GM19193 (cell line): ENCODE data around the gene CNTRL.

Source experiments
- POLR2A ChIP-seq: IDR thresholded peaks from 4 replicates; pipeline ENCODE4 v1.6.1; 2011; ENCODE audit not compliant: insufficient read depth, insufficient read length; ENCODE audit errors: extremely low read depth

The CNTRL gene

GRCh38 chr9:121184463-121184862 is 109.7 kb downstream of the CNTRL start:
- TF ChIP-seq POLR2A: no peak

GRCh38 chr9:121185178-121185745 is 110.5 kb downstream of the CNTRL start:
- no peak for TF ChIP-seq POLR2A

DNA sequence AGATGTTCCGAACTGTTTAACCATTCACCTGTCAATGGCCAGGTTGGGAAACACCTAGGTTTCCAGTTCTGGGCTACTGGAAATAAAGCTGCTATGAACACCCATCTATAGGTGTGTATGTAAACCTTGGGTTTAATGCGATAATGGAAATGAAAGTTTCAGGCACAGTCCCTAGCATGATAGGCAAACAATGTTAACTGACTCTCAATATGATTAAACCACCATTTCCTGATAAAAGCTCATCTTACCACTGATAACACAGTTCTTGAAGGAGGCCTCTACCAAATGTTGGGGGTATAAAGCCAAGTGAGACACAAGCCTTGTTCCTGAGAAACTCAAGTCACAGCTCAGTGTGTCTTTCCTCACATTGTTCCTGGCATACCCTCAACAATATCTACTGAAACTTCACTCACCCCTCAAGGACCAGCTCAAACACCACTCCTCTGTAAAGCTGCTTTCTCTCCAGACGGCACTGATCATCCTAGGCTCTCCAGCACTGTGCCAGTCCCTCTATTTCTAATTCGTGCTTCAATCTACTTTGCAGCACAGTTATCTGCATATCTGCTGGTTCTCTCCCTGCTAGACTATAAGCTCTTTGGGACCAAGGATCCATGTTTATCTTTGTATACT is 111.1 kb downstream of the CNTRL start:
- no peak for TF ChIP-seq POLR2A

DNA sequence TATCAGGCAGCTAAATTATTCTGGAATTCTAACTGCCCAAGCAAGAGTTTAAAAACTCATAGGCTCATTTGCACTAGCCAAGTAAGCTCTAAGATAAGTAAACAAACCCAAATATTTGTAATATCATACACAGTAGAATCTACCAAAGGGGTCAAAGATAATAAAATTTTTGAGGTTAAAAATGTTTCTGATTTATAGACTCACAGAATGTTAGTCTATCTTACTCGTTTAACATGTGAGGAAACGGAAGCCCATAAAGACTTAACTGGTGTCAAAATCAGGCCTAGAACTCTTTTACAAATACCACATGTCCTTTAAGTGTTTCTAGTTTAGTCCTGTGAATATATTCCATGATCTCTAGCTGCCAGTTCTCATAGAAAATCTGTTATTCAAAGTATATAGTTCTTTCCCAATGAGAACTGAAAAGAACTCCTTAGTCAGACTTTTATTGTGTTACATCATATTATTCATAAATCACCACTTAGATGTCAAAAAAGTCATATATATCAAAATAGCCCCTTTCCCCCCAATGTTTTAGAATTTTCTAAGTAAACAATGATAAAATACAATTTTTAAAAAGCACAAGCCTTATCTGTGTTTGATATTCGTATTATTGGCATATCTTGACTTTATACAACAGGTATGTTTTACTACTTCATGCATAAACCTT is 113.0 kb downstream of the CNTRL start:
- TF ChIP-seq POLR2A: no peak

DNA sequence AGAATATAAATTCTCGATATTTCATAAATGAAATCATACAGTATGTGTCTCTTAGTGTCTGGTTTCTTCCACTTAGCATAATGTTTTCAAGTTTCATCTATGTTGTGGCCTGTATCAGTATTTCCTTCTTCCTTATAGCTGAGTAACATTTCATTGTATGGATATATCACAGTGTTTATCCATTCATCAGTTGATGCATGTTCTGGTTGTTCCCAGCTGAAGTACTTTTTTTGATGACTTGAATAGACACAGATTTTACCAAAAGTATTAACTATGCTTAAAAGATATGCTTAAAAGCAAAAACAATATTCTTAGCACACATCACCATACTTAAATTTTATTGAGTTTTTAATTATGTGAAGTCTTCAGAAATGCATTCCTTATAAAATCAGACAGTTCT is 114.3 kb downstream of the CNTRL start:
- TF ChIP-seq POLR2A: no peak

DNA sequence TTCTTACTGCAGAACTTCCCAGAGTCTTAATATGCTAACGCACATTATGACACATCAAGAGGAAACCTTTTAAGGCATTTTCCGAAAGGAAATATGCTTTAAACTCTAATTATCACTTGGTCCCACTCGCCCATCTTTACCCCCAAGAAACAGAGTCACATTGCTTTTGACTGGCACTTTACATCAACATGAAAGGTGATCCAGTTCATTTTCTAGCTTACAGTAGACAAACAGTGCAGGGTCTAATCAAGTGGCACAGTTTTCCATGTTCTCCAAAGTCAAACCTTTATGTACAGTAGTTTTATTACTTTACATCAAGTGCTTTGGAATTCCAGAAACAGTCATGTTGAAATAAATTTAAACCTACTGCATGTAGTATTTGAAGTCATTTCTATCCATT is 114.9 kb downstream of the CNTRL start:
- no peak for TF ChIP-seq POLR2A

DNA sequence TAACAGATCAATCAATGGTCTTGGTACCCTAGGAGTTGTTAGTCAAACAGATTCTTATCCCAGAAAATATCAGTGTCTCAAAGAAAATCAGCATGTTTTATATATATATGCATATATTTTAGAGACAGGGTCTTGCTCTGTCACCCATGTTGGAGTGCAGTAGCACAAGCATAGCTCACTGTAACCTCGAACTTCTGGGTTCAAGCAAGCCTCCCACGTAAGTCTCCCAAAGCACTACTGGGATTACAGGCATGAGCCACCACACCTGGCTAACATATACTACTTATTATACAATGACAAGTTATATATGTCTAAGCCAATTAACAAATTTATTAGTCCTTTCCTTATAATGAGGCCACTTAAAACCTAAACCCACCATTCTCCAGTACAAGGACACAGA is 116.5 kb downstream of the CNTRL start:
- TF ChIP-seq POLR2A: no peak

DNA sequence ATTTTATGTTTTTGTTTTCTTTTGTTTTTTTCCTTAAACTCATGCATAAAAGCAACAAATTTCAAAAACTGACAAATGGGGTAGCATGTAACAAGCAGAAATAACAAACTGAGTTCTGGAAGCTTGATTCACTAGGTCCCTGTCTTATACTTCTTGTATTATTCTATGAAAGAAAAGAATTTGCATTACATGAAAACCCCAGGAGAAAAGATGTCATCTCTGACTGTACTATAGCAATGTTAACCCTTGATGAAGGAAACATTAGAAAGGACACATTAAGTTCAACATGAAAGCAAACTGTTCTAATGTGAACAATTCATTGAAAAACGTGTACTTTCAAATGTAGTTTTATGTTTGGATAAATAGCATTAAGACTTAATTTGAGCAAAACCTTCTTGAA is 117.8 kb downstream of the CNTRL start:
- TF ChIP-seq POLR2A: no peak

DNA sequence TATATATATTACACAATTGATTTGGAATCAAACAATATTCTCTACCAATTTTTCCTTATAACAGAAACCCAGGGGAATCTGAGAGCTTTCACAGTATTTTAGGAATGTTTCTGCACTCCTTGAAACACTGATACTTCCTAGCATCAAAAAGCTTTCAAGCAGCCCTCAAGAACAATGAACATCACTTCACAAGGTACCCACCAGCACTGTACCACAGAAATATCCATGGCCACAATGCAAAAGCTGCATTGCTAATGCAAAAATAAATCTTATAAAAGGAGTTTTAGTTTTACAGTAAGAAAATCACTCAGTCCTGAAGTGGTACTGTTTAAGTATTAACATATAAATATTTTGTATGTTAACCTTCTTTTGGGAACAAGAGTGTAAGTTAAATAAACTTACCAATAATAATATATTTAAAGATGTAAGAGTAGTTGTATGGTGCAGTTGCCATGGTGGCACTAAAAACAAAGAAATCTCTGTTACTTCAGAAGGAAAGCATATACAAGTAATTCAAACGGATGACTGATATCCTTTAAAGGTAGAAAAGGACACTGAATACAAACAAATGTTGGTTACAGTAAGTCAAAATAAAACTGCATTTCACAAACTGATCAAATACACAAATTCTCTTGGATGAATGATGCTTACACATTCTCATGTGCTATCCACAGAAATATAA is 118.3 kb downstream of the CNTRL start:
- TF ChIP-seq POLR2A: no peak

DNA sequence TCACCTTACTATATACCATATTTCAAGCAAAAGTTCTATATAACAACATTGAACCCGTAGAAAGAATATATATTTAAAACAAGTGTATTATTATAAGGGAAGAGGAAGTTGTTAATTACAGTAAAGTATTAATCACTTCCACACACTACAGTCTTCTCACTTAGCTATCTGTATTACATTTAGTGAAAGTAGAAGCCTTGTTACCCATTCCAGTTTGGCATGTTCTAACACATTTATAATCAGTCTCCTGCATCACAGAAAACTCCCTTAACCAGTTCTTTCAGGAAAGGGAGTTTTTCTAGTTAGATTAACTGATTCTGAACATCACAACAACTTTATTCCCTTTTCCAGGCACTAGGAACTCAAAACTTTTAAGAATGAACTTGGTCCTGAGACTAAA is 120.0 kb downstream of the CNTRL start:
- no peak for TF ChIP-seq POLR2A

DNA sequence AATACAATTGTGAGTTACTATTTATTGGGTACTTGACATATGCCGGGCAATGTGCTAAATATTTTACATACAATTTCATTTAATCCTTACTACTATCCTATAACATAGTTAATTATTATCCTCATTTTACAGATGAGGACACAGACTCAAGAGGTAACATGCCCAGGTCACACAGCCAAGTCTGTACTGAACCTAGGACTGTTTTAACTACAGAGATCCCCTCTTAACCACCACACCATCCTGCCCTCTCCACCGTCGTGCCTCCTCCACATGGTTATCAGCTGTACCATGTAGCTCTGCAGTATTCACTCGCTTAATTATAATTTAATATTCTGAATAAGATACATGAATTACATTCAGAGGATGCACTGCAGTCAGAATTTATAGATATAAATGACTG is 121.6 kb downstream of the CNTRL start:
- no peak for TF ChIP-seq POLR2A

GRCh38 chr9:121197132-121197531 is 122.4 kb downstream of the CNTRL start:
- TF ChIP-seq POLR2A: no peak

DNA sequence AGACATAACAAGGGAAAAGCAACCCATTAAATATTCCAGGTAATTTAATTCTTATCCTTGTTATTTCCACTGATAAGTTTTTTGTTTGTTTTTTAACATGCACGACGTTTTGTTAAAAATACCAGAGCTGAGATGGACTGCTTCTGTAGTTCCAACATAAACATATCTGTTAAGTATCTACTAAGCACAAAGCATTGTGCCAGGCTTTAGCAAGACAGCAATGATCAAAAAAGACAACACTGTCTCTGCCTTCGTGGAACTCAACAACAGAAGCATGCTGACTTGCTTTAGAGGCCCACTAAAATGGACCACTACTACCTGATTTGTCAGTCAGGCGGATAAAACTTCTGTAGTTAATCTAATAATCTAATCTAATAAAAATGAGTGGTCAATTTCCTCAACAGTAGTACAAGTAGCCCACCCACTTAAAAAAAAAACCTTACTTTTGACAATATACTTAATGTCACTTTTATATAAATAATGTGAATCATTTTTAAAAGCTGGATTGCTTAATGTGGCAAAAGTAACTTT is 123.8 kb downstream of the CNTRL start:
- TF ChIP-seq POLR2A: no peak

- TF ChIP-seq POLR2A: no peak
These were observed 125.2 kb downstream of the CNTRL start for GRCh38 chr9:121199921-121200320.

DNA sequence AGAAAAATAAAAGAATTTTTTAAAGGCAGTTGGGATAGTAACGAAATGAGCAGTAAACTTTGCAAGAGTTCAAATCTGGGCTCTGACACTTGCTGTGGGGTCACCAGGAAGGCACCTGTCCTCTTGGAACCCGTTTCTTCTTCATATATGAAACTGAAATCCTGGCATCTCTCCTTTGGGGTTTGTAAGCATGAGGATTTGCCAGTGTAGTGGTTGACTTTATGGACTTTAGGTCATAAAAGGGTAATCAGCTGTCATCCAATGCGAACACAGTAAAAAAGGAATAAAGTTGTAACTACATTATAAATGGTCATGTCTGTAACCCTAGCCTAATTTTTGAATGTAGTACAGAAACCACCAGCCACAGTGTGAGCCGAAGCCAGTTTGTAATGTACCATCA is 125.6 kb downstream of the CNTRL start:
- no peak for TF ChIP-seq POLR2A
